NB4 (cell line): Measurements from ENCODE around the gene ZDHHC7.
"Not testable (repeated sequence)": the region's sequence is repeated elsewhere in the genome, so short reads cannot be mapped to it uniquely, and the experiment has no call there.

ENCODE experiments used
- DNase-seq: peaks from one replicate; pipeline ENCODE4 v3.0.0; 2010; ENCODE audit warnings: low read depth
- H3K4me3 ChIP-seq: one replicate; pipeline ENCODE4 v1.5.1; 2011; ENCODE audit warnings: mild to moderate bottlenecking, low read depth, low read length, moderate library complexity
- MAX ChIP-seq: IDR thresholded peaks from 2 replicates; pipeline ENCODE4 v1.6.1; 2011; ENCODE audit warnings: low read depth, low read length
- MYC ChIP-seq: IDR thresholded peaks from 2 replicates; pipeline ENCODE4 v1.6.1; 2011; ENCODE audit warnings: low read depth, low read length
- POLR2A ChIP-seq: IDR thresholded peaks from 2 replicates; pipeline ENCODE4 v1.6.1; 2011; ENCODE audit warnings: mild to moderate bottlenecking; ENCODE audit not compliant: insufficient read length; ENCODE audit errors: extremely low read depth
- TF ChIP-seq, protein P1 (sequence below): IDR thresholded peaks from one replicate; pipeline ENCODE4 v1.5.1; 2012; ENCODE audit warnings: low read depth, low read length

ZDHHC7 gene

GRCh38 chr16:85055493-85056210 is 44.3 kb upstream of the ZDHHC7 start:
- H3K4me3 ChIP-seq = peak overlapping the region; percentile 44
- DNase-seq = peak; percentile 99
- TF ChIP-seq MAX (peak; percentile 78), POLR2A (no peak), MYC (peak; percentile 79)
- TF ChIP-seq, protein P1, sequence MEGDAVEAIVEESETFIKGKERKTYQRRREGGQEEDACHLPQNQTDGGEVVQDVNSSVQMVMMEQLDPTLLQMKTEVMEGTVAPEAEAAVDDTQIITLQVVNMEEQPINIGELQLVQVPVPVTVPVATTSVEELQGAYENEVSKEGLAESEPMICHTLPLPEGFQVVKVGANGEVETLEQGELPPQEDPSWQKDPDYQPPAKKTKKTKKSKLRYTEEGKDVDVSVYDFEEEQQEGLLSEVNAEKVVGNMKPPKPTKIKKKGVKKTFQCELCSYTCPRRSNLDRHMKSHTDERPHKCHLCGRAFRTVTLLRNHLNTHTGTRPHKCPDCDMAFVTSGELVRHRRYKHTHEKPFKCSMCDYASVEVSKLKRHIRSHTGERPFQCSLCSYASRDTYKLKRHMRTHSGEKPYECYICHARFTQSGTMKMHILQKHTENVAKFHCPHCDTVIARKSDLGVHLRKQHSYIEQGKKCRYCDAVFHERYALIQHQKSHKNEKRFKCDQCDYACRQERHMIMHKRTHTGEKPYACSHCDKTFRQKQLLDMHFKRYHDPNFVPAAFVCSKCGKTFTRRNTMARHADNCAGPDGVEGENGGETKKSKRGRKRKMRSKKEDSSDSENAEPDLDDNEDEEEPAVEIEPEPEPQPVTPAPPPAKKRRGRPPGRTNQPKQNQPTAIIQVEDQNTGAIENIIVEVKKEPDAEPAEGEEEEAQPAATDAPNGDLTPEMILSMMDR = no peak

GRCh38 chr16:85054948-85055492 is 43.7 kb upstream of the ZDHHC7 start:
- no peak for TF ChIP-seq MAX
- no peak for TF ChIP-seq POLR2A
- TF ChIP-seq, protein P1 = no peak
- DNase-seq = no peak
- H3K4me3 ChIP-seq = peak overlapping the region; percentile 44

DNA sequence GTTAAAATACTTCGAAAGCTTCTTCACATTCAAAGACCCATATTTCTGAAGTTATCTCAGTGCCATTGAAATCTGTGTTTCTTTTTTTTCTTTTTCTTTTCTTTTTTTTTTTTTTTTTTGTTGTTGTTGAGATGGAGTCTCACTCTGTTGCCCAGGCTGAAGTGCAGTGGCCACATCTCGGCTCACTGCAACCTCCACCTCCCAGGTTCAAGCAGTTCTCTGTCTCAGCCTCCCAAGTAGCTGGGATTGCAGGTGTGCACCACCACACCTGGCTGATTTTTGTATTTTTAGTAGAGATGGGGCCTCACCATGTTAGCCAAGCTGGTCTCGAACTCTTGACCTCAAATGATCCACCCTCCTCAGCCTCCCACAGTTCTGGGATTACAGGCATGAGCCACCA is 43.0 kb upstream of the ZDHHC7 start:
- not testable (repeated sequence) for DNase-seq, H3K4me3 ChIP-seq

DNA sequence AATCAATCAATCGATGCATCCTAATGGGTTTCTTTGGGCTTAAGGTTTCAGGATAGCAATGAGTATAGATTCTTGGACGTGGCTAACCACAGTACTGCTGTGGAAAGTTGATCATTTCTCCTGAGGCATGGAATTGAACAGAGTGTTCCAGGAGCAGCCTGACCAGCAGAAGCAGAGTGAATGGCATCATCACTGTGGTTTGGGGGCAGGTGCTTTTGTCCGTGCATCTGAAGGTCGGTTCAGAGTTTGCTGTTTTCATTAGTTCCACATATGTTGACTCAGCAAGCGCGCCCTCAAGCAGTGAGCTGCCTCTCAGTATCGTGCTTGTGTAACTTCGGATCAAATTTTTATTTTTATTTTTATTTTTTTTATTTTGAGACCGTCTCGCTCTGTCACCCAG is 41.2 kb upstream of the ZDHHC7 start:
- TF ChIP-seq MAX (no peak), MYC (no peak), POLR2A (no peak)
- TF ChIP-seq, protein P1 = no peak
- no peak overlapping the region for H3K4me3 ChIP-seq
- peak; percentile 54 for DNase-seq

GRCh38 chr16:85051683-85052082 is 40.3 kb upstream of the ZDHHC7 start:
- no peak for DNase-seq
- no peak for TF ChIP-seq POLR2A
- TF ChIP-seq, protein P1 = no peak
- no peak for TF ChIP-seq MAX
- no peak for TF ChIP-seq MYC
- no peak overlapping the region for H3K4me3 ChIP-seq

DNA sequence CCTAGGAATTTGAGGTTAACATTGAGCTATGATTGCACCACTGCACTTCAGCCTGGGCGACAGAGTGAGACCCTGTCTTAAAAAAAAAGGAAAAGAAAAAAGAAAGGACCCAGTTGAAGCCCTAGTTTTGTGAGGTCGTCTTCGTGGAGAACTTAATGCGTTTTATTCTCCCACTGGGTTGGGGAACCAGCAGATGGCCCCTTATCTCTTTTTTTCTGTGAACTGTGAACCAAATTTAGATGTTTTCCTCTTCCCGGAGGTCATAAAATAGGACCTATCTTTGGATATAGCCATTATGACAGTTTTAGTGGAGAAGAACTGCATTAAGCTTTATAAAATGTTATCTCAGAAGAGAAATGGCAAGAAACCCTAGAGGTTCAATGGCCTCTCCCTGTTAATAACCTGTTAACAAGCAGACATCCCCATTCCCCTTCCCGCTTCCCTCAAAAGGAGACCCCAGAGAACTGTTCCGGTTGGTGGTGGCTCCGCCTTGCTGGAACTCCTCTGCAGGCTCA is 39.8 kb upstream of the ZDHHC7 start:
- no peak overlapping the region for H3K4me3 ChIP-seq
- DNase-seq = no peak
- no peak for TF ChIP-seq MYC
- TF ChIP-seq POLR2A = no peak
- TF ChIP-seq, protein P1 = no peak
- no peak for TF ChIP-seq MAX
